PC-3 (cell line): ENCODE data around the gene VPS37B. TPM values are rescaled to one million over a fixed set of nuclear protein-coding genes. Genes with fewer than 3 reads are reported as not detected.
A peak's percentile ranks its signal among the peaks of the same experiment; 100 is the strongest.

Experiments
- ATAC-seq: fragments of 200-7000 bp; cut with Tn5 transposase; 2 replicates; pipeline ENCODE4 v1.9.1; 2020; ENCODE audit warnings: mild to moderate bottlenecking, moderate library complexity
- BruUV-seq: library from RNA; stranded (reverse); fragments of 400-500 nt; replicated peaks from 2 replicates; lab custom pipeline; 2021; lab: Mats Ljungman, UMichigan
- CTCF ChIA-PET: fragments of 300-600 bp; sonication (Branson Sonifier 250); formaldehyde crosslinking; loops from one replicate; lab custom pipeline; 2022; ENCODE audit warnings: antibody characterized with exemption; lab: Charles Lee
- POLR2A ChIA-PET: fragments of 300-600 bp; sonication (Branson Sonifier 250); formaldehyde crosslinking; loops from one replicate; lab custom pipeline; 2022; ENCODE audit warnings: antibody characterized with exemption; ENCODE audit not compliant: unreplicated experiment; lab: Charles Lee
- DNase-seq: peaks from one replicate; pipeline ENCODE4 v3.0.0-alpha.2; 2015
- H2AFZ ChIP-seq: fragments of 300-600 bp; sonication (generic); 2 replicates; pipeline ENCODE4 v1.6.0; 2016; ENCODE audit warnings: antibody characterized with exemption, low read length
- H3F3A ChIP-seq: fragments of 300-600 bp; sonication (generic); one replicate; pipeline ENCODE4 v1.6.0; 2017; ENCODE audit warnings: antibody characterized with exemption, low read length, control low read depth, mild to moderate bottlenecking; ENCODE audit not compliant: unreplicated experiment
- H3K27ac ChIP-seq: fragments of 300-600 bp; sonication (generic); 2 replicates; pipeline ENCODE4 v1.5.1; 2016; ENCODE audit warnings: mild to moderate bottlenecking, low read length
- H3K27me3 ChIP-seq: fragments of 300-600 bp; sonication (generic); 2 replicates; pipeline ENCODE4 v1.6.1; 2016; ENCODE audit warnings: low read length, mixed read lengths
- H3K36me3 ChIP-seq: fragments of 300-600 bp; sonication (generic); 2 replicates; pipeline ENCODE4 v1.6.1; 2016; ENCODE audit warnings: low read depth, mixed run types, low read length, mixed read lengths
- H3K4me1 ChIP-seq: fragments of 300-600 bp; sonication (generic); 2 replicates; pipeline ENCODE4 v1.5.1; 2016; ENCODE audit warnings: low read length; ENCODE audit not compliant: insufficient read depth
- H3K4me2 ChIP-seq: fragments of 300-600 bp; sonication (generic); 2 replicates; pipeline ENCODE4 v1.6.0; 2016; ENCODE audit warnings: low read length
- H3K4me3 ChIP-seq: fragments of 300-600 bp; sonication (generic); 2 replicates; pipeline ENCODE4 v1.5.1; 2016; ENCODE audit warnings: mild to moderate bottlenecking, low read length, mixed read lengths
- H3K79me2 ChIP-seq: fragments of 300-600 bp; sonication (generic); 2 replicates; pipeline ENCODE4 v1.6.1; 2017; ENCODE audit warnings: low read length, mixed read lengths
- H3K9ac ChIP-seq: fragments of 300-600 bp; sonication (generic); 2 replicates; pipeline ENCODE4 v1.6.0; 2016; ENCODE audit warnings: mild to moderate bottlenecking, low read length
- H3K9me2 ChIP-seq: fragments of 300-600 bp; sonication (generic); replicated peaks from 2 replicates; pipeline ENCODE4 v1.6.1; 2016; ENCODE audit warnings: mixed run types, low read length, mixed read lengths
- H3K9me3 ChIP-seq: fragments of 300-600 bp; sonication (generic); 2 replicates; pipeline ENCODE4 v1.6.1; 2016; ENCODE audit warnings: low read length, mixed read lengths
- H4K20me1 ChIP-seq: fragments of 300-600 bp; sonication (generic); 2 replicates; pipeline ENCODE4 v1.6.1; 2016; ENCODE audit warnings: low read length, mixed read lengths
- EZH2 ChIP-seq: fragments of 300-600 bp; sonication (generic); IDR thresholded peaks from one replicate; pipeline ENCODE4 v1.6.1; 2017; ENCODE audit warnings: antibody characterized with exemption, mild to moderate bottlenecking, low read length; ENCODE audit not compliant: unreplicated experiment
- EZH2phosphoT487 ChIP-seq: fragments of 300-600 bp; sonication (generic); IDR thresholded peaks from 2 replicates; pipeline ENCODE4 v1.6.1; 2018; ENCODE audit warnings: mild to moderate bottlenecking, antibody characterized with exemption, low read length, borderline replicate concordance
- intact Hi-C: fragments of 100-400 bp; cut with micrococcal nuclease; formaldehyde crosslinking; loops from 2 replicates; pipeline ENCODE4 v1.9.0; 2023
- total RNA-seq: library from RNA; depleted of rRNA; stranded (reverse); fragments of >200 nt; gene quantifications from 2 replicates; pipeline ENCODE4 v1.2.3, GENCODE V29; 2014
- TF ChIP-seq, protein P1 (sequence below): fragments of 300-600 bp; sonication (generic); conservative IDR thresholded peaks from 2 replicates; pipeline ENCODE4 v1.5.1; 2017; ENCODE audit warnings: antibody characterized with exemption, low read depth, mild to moderate bottlenecking, low read length

Gene VPS37B
- total RNA-seq, 1 experiment from 2014 or later = 74.3 TPM

DNA sequence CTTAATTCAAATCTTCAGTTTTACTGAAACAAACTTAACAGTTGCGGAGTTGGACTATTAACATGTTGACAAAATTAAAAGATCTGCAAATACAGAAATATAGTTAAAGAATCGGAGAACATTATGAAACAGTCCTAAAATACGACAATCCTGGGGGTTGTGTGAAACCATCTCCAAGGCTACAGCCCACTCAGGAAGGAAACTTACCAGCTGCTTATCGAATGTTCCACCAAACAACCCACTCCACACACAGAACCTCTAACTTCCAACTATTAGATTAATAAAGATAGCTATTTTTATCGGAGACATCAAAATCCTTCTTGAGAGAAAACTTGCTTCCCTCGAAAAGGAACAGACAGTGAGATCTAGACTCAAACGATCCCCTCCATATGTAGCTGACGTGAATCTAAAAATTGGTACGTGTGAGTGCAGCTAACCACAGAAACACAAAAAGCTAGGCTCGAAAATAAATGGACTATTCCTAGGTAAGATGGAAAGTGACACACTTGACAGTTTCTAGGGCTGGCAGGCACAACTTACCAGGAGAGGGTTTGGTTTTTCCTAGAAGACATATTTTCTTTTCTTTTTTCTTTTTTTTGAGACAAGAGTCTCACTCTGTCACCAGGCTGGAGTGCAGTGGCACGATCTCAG is 12.9 kb downstream of the VPS37B start:
- Histone ChIP-seq H3K9ac (no peak overlapping the region), H3F3A (peaks cover 6% of the 10 kb centered on the region), H3K4me2 (no peak overlapping the region), H3K4me1 (peaks cover 39% of the 10 kb centered on the region), H4K20me1 (peaks cover 64% of the 10 kb centered on the region), H3K27me3 (no peaks in the 10 kb centered on the region), H3K27ac (no peak overlapping the region), H3K36me3 (peaks cover 21% of the 10 kb centered on the region; the same call in 1 of the 2 replicates), H3K79me2 (peaks cover 99% of the 10 kb centered on the region), H2AFZ (no peak overlapping the region), H3K4me3 (no peak overlapping the region), H3K9me3 (no peaks in the 10 kb centered on the region), H3K9me2 (no peaks in the 10 kb centered on the region)
- BruUV-seq = no TSS peak
- CTCF ChIA-PET = interaction anchor here (0.5 kb wide), 1 partner anchor 85 kb away, joined by 6 read pairs; no protein-coding TSS in a partner anchor
- ATAC-seq = no peak
- DNase-seq = no peak
- intact Hi-C loops = no loop called here
- POLR2A ChIA-PET = interaction anchor here (0.7 kb wide), 1 partner anchor 349 kb away, joined by 5 read pairs; no protein-coding TSS in a partner anchor
- TF ChIP-seq EZH2 (no peak), EZH2phosphoT487 (no peak)
- TF ChIP-seq, protein P1, sequence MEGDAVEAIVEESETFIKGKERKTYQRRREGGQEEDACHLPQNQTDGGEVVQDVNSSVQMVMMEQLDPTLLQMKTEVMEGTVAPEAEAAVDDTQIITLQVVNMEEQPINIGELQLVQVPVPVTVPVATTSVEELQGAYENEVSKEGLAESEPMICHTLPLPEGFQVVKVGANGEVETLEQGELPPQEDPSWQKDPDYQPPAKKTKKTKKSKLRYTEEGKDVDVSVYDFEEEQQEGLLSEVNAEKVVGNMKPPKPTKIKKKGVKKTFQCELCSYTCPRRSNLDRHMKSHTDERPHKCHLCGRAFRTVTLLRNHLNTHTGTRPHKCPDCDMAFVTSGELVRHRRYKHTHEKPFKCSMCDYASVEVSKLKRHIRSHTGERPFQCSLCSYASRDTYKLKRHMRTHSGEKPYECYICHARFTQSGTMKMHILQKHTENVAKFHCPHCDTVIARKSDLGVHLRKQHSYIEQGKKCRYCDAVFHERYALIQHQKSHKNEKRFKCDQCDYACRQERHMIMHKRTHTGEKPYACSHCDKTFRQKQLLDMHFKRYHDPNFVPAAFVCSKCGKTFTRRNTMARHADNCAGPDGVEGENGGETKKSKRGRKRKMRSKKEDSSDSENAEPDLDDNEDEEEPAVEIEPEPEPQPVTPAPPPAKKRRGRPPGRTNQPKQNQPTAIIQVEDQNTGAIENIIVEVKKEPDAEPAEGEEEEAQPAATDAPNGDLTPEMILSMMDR = no peak

DNA sequence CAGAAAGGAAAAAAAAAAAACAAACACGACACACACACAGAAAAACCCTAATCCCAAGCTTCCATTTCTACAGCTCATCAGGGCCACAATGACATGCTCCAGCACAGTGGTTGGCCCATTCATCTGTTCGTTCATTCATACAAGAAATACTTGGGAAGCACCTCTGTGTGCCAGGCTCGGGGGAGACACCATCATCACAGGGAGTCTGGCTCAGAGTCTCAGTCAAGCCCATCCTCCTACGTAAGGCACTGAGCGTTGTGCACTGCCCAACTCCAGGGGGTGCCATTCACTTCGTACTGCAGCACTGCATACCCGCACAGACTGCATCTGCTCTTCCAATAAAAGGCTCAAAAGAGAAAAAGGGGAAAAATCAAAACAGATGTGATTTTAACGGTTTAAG is 15.3 kb downstream of the VPS37B start:
- Histone ChIP-seq H2AFZ (no peak overlapping the region), H3K27ac (no peak overlapping the region), H3F3A (no peaks in the 10 kb centered on the region), H3K27me3 (no peaks in the 10 kb centered on the region), H3K4me2 (no peak overlapping the region), H4K20me1 (peaks cover 69% of the 10 kb centered on the region), H3K9ac (no peak overlapping the region), H3K4me1 (peaks cover 17% of the 10 kb centered on the region), H3K9me3 (no peaks in the 10 kb centered on the region), H3K79me2 (peaks cover 99% of the 10 kb centered on the region), H3K36me3 (peaks cover 27% of the 10 kb centered on the region; the same call in 1 of the 2 replicates), H3K4me3 (no peak overlapping the region), H3K9me2 (no peaks in the 10 kb centered on the region)
- ATAC-seq = peak; percentile 76
- no TSS peak for BruUV-seq
- intact Hi-C loops = no loop called here
- TF ChIP-seq, protein P1 = peak; percentile 75
- no peak for TF ChIP-seq EZH2
- POLR2A ChIA-PET = no interaction called here
- peak; percentile 54 for DNase-seq
- CTCF ChIA-PET = interaction anchor here (0.6 kb wide), 1 partner anchor 50 kb away, joined by 3 read pairs; no protein-coding TSS in a partner anchor

DNA sequence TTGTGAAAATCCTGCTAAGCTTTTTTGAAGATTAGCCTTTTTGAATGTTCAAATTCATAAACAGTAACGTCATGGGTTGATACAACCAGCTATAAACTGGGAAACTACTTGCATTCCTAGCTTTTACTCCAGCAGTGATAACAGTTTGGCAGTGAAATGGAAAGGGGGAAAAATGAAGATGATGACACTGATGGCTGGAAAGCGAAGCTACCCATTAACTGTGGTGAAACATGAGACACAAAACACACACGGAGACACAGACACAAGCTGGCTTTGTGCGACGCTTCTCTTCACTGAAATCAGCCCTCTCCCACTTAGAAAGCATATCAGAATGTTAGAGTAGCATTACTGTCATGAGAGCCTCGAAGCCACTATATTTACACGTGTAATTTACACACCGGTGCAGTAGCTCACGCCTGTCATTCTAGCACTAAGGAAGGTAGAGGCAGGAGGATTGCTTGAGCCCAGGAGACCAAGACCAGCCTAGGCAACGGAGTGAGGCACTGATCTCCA is 15.7 kb downstream of the VPS37B start:
- H2AFZ ChIP-seq = no peak overlapping the region
- ATAC-seq = no peak
- no peak overlapping the region for H3K9ac ChIP-seq
- peaks cover 100% of the 10 kb centered on the region for H3K79me2 ChIP-seq
- no peak overlapping the region for H3K4me2 ChIP-seq
- peaks cover 27% of the 10 kb centered on the region; the same call in 1 of the 2 replicates for H3K36me3 ChIP-seq
- no peaks in the 10 kb centered on the region for H3K27me3 ChIP-seq
- H3K4me1 ChIP-seq = peaks cover 14% of the 10 kb centered on the region
- H4K20me1 ChIP-seq = peaks cover 69% of the 10 kb centered on the region
- no peak overlapping the region for H3K4me3 ChIP-seq
- intact Hi-C loops = no loop called here
- POLR2A ChIA-PET = no interaction called here
- H3K27ac ChIP-seq = no peak overlapping the region
- H3K9me3 ChIP-seq = no peaks in the 10 kb centered on the region
- TF ChIP-seq, protein P1 = no peak
- CTCF ChIA-PET = interaction anchor here (0.6 kb wide), 1 partner anchor 50 kb away, joined by 3 read pairs; no protein-coding TSS in a partner anchor
- no peaks in the 10 kb centered on the region for H3K9me2 ChIP-seq
- BruUV-seq = no TSS peak
- no peaks in the 10 kb centered on the region for H3F3A ChIP-seq
- no peak for DNase-seq
